GM21717 (cell line): ENCODE results near the gene ITCH.
"Not testable (repeated sequence)": the region's sequence is repeated elsewhere in the genome, so short reads cannot be mapped to it uniquely, and the experiment has no call there.

Source experiments
- ATAC-seq: cut with Tn5 transposase; IDR thresholded peaks from one replicate; pipeline ENCODE4 v1.9.1; 2021; ENCODE audit warnings: mild to moderate bottlenecking, moderate library complexity; ENCODE audit not compliant: unreplicated experiment

ITCH gene

DNA sequence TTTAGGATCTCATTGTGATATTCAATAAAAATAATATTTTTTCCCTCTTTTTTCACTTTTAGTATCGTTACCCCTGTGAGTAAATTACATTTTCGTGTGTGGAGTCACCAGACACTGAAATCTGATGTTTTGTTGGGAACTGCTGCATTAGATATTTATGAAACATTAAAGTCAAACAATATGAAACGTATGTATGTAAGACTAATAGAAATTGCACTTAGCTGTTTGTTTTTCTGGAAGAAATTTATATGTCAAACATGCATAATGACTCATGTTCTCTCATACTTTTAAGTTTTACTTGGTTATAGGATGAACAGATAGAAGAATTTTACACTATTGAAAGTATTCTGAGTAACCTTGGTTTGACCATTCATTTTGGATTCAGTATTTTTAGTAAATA lies 49.4 kb downstream of the ITCH start:
- no peak for ATAC-seq

DNA sequence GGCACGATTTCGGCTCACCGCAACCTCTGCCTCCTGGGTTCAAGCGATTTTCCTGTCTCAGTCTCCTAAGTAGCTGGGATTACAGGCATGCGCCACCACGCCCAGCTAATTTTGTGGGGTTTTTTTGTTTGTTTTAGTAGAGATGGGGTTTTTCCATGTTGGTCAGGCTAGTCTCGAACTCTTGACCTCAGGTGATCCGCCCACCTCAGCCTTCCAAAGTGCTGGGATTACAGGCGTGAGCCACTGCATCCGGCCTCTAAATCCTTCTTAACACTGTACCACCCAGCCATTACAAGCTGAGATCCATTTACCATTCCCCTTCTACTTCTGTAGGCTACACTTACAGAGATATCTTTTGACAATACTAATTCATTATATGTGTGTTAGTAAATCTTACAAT lies 51.5 kb downstream of the ITCH start:
- not testable (repeated sequence) for ATAC-seq

DNA sequence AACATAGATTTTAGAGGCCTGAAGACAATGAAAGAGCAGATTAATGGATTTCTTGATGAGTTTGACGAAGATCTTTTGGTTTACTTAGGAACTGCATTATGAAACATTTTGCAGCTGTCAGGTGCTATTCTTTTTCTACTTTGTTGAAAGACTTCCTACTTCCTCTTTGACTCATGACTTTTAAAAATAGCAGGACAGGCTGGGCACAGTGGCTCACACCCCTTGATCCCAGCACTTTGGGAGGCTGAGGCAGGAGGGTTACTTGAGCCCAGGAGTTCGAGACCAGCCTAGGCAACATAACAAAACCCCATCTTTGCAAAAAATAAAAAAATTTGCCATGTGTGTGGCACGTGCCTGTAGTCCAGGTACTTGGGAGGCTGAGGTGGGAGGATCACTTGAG lies 52.0 kb downstream of the ITCH start:
- ATAC-seq: peak; percentile 59

DNA sequence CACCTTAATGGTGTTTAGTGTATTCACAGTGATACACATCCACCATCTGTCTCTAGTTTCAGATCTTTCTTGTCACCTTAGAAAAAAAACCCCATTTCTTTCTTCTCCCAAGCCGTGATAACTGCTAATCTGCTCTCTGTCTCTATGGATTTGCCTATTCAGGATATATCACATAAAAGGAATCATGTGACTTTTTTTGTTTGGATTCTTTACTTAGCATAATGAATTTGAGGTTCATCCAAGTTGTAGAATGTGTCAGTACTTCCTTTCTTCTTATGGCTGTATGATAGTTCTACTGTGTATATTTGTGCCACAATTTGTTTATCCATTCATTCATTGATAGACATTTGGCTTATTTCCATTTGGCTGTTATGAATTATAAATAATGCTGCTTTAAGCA lies 57.1 kb downstream of the ITCH start:
- ATAC-seq: no peak

DNA sequence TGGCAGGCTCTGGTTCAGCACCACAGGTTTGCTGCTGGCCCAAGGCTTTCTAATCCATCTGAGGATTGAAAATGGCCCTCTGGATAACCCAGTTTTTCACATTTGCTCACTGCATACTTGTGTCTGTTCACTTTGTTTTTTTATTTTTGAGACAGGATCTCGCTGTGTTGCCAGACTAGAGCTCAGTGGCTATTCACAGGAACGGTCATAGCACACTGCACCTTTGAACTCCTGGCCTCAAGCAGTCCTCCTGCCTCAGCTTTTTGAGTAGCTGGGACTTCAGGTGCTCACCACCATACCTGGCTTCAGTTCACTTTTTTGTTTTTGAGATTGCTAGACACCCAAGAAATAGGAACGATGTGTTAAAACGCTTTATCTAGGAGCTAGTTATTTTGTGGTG lies 57.9 kb downstream of the ITCH start:
- ATAC-seq: no peak

DNA sequence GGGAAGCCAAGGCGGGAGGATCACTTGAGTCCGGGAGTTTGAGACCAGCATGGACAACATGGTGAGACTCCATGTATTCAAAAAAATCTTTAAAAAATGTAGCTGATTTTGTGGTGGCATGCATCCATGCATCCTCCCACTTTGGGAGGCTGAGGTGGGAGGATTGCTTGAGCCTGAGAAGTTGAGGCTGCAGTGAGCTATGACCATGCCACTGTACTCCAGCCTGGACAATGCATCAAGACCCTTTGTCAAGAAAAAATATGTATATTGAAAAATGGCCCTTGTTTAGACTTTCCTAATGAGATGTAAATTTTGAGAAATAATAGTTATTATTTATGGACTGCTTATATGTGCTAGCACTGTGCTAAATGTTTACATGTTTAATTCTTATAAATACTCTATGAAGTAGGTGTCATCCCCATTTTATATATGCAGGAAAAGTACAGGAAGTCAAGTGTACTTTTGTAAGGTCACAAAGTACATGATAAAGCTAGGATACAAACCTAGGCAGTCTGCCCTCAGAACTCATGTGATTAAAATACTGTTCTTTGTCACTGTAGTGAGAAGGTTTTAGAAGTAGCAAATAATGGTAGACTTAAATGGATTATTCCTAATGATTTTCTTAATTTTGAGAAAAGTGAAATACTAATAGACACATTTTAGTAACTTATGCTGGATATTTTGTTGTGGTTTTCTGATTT lies 58.8 kb downstream of the ITCH start:
- no peak for ATAC-seq

DNA sequence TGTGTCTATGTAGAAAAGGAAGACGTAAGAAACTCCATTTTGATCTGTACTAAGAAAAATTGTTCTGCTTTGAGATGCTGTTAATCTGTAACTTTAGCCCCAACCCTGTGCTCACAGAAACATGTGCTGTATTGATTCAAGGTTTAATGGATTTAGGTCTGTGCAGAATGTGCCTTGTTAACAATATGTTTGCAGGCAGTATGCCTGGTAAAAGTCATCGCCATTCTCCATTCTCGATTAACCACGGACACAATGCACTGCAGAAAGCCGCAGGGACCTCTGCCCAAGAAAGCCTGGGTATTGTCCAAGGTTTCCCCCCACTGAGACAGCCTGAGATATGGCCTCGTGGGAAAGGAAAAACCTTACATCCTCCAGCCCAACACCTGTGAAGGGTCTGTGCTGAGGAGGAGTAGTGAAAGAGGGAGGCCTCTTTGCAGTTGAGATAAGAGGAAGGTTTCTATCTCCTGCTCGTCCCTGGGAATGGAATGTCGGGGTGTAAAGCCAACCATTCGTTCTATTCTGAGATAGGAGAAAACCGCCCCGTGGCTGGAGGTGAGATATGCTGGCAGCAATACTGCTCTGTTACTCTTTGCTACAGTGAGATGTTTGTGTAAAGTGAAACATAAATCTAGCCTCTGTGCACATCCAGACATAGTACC lies 62.1 kb downstream of the ITCH start:
- ATAC-seq: not testable (repeated sequence)

DNA sequence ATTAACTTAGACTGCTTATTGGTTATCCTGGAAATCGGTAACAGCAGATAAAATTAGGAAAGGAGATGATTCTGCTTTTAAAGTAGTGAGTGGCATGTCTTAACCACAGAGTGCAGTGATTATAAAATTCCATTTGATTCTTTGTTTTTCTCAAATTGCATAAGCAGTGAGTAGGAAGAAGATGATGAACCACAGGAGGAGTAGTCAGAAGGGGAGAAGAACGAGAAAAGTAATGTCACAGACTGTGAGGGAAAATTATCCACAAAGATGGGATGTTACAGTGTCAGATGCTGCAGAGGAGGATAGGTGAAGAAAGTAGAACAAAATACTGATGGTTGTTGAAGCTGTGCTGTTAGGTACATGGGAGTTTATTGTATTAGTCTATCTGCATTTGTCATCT lies 63.0 kb downstream of the ITCH start:
- ATAC-seq: no peak

DNA sequence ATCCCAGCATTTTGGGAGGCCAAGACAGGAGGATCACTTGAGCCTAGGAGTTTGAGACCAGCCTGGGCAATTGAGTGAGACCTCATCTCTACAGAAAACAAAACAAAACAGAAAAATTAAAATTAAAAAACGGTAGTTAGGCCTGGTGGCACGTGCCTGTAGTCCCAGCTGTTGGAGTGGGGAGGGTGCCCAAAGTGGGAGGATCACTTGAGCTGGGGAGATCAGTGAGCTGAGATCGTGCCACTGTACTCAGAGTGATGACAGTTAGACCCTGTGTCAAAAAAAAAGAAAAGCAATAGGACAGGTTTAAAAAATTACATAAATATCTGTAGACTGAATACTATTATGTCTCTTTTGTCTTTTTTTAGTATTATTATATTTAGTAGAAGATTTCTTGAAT lies 64.3 kb downstream of the ITCH start:
- no peak for ATAC-seq

DNA sequence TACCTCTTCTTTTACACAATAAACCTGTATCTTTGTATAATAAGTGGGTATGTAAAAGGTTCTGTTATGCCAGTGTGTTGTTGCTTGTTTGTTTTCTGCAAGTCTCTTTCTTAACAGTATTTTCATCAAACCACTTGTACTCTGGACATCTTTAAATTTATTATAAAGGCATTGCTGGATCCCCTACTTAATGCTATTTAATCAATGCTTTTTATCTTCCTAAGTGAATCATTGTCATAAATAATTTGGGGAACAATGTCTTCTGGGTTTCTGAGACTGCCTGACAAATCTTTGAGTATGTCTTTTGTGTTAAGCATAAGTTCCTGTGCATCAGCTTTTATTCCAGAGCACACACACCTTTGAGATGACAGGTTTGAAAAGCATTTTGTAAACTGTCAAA lies 64.7 kb downstream of the ITCH start:
- ATAC-seq: no peak

DNA sequence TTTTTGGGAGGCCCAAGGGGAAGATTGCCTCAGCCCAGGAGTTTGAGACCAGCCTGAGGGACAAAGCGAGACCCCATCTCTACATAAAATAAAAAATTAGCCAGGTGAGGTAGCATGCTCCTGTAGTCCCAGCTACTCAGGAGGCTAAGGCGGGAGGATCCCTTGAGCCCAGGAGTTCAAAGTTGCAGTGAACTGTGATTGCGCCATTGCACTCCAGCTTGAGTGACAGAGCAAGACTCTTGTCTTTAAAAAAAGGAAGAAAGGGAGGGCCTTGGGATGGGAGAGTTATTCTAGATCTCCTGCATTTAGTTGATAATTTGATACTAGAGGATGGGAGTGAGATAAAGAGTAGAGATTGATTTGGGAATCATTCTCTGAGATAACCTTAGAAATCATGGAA lies 68.1 kb downstream of the ITCH start:
- no peak for ATAC-seq

DNA sequence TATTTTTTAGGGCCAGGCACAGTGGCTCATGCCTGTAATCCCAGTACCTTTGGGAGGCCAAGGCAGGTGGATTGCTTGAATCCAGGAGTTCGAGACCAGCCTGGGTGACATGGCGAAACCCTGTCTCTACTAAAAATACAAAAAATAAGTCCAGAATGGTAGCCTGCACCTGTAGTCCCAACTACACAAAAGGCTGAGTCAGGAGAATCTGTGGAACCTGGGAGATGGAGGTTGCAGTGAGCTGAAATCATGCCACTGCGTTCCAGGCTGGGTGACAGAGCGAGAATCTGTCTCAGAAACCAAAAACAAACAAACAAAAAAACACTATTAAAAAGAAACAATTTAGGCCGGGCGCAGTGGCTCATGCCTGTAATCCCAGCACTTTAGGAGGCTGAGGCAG lies 69.6 kb downstream of the ITCH start:
- not testable (repeated sequence) for ATAC-seq

DNA sequence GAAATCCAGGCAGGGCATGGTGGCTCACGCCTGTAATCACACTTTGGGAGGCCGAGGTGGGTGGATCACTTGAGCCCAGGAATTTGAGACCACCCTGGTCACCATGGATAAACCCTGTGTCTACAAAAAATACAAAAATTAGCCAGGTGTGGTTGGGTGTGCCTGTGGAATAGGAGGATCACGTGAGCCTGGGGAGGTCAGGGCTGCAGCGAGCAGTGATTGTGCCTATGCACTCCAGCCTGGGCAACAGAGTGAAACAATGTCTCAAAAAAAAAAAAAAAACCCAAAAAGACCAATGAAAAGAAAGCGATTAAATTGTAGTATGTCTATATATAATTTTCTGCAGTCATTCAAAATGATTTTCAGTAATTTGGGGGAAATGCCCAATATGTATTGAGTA lies 70.3 kb downstream of the ITCH start:
- ATAC-seq: no peak

DNA sequence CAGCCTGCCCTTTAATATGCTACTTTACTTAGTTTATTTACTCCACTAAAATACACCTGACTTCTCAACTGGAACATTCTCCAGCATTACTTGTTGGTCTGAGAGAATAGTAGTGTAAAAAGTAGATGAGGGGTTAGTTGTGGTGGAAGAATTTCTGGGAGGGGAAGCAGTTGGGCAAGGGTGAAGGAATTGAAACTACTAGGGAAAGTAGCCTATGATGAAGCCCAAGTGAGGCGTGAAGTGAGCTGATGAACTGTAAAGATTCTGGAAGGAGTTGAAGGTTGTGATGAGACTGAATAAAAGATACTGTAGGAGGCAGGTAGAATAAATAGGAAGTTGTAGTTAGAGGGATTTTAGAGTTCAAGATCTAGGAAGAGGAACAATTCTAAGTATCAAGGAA lies 72.5 kb downstream of the ITCH start:
- ATAC-seq: no peak

DNA sequence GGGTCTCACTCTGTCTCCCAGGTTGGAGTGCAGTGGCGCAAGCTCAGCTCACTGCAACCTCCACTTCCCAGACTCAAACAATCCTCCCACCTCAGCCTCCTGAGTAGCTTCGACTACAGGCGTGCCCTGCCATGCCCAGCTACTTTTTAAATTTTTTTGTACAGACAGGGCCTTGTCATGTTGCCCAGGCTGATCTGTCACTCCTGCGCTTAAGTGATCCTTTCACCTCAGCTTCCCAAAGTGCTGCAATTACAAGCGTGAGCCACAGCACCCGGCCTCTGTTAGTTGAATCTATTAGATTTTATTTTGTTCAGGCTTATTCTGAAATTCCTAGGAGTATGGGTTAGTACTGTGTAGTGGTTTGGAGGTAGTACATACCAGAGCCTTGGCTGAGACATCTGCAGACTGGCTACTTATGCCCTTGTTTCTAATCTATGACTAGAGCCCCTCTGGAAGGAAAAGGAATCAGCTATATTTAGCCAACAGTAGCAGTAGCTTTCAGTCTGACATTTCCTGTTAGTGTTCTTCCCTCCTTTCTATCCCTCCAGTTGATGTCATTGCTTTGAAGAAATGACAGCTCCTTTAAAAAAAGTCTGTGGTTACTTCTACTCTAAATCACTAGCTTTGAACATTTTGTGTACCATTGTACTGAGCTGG lies 74.4 kb downstream of the ITCH start:
- ATAC-seq: no peak

DNA sequence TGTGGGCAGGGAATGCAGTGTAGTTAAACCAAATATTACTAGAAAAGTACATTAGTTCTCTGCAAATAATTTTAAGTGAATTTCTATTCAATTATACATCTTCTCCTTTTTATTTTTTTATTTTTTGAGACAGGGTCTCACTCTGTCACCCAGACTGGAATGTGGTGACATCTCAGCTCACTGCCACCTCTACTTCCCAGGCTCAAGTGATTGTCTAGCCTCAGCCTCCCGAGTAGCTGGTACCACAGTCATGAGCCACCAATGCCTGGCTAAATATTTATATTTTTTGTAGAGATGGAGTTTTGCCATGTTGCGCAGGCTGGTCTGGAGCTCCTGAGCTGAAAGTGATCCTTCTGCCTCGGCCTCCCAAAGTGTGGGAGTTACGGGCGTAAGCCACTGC lies 76.1 kb downstream of the ITCH start:
- ATAC-seq: no peak

DNA sequence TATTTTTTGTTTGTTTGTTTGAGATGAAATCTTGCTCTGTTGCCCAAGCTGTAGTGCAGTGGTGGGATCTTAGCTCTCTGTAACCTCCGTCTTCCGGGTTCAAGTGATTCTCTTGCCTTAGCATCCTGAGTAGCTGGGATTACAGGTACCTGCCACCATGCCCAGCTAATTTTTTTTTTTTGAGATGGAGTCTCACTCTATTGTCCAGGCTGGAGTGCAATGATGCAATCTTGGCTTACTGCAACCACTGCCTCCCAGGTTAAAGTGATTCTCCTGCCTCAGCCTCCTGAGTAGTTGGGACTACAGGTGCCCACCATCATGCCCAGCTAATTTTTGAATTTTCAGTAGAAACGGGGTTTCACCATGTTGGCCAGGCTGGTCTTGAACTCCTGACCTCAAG lies 78.3 kb downstream of the ITCH start:
- ATAC-seq: not testable (repeated sequence)

DNA sequence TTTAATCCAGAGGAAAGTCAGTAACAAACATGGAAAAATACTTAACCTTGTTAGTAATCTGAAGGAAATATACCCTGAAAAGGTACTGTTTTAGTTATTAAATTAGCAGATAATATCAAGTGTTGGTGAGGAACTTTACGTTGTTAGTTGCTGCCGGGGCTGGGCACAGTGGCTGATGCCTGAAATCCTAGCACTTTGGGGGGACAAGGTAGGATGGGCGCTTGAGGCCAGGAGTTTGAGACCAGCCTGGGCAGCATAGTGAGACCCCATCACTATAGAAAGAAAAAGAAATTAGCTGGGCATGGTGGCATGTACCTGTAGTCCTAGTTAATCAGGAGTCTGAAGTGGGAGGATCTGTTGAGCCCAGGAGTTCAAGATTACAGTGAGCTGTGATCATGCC lies 80.5 kb downstream of the ITCH start:
- no peak for ATAC-seq

DNA sequence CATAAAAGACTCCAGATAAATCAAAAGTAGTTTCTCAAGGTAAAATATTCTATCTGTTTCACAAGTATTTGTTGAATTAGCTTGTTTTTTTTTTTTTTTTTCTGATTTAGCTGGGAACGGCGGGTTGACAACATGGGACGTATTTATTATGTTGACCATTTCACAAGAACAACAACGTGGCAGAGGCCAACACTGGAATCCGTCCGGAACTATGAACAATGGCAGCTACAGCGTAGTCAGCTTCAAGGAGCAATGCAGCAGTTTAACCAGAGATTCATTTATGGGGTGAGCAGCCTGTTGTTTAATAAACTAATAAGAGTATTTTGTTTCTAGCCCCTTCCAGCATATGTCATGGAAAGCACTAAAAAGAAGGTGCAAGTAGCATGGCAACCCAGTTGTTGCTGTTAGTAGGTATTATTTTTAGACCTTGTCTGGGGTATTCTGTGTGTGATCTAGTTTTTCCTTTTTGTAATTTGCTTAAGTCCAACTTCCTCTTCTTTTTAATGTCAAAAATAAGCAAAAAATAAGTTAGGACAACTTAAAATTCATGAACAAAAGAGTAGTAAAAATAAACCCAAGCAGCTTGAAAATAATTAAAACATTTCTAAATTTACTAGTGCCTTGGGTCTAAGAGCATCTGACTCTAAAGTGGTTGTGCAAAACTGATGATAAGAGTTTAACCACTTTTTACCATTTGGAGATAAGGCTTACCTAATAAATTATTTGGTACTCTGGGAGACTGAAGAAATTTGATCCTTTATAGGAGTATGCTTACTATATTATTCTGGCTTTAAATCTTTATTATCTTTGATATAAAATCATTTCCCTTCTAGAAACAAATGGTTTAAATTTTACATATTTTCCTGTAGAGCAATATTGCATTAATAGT lies 82.3 kb downstream of the ITCH start:
- ATAC-seq: no peak

DNA sequence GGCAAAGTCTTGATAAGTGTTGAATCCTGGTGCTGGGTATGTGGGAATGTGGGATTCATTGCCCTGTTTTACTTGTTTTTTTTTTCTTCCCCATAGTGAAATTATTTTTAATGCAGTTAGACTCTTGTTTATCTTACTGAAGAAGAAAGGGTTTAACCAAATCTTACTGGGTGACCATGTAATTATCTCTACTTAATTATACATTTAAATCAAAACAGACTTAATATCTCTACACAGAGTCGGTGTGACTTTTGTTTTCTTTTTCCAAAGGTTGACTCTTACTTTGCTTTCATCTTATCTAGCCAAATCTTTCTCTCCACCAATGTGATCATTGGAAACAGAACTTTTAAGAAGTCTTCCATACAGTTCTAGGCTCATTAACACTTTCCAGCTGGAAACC lies 85.4 kb downstream of the ITCH start:
- no peak for ATAC-seq
